ENCODE measurements around the gene PABPN1L. TPM values are rescaled to one million over a fixed set of nuclear protein-coding genes. Genes with fewer than 3 reads are reported as not detected.
A peak's percentile ranks its signal among the peaks of the same experiment; 100 is the strongest.

PABPN1L gene
- total and polyA plus RNA-seq, 2 of the 4 experiments (the other 2 are of a cell fraction): not detected

DNA sequence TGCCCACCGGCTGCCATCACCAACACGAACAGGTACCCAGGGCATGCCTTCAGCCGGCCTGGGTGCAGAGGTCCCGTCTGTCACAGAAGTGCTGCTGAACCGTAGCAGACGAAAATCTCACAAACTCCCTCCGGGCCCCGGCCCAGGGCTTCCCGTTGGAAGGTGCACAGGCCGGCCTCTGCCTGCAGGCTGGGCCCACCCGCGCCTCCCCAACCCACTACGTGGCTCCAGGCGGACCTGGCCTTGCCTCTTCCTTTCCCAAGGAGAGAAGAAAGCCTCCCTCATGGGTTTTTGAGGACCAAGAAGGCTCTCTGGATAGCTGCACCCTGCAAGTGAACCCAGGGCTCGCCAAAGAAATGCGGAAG is 45.5 kb upstream of the PABPN1L start:
- no peak for TF ChIP-seq RFX5 (IDR thresholded peaks at IDR 0.05; ENCODE audit: low read depth, low read length)
- no peak for TF ChIP-seq BHLHE40 (IDR thresholded peaks at IDR 0.05; ENCODE audit: low read depth, low read length)
- WGBS, 2 experiments (ENCODE audit: extremely low coverage in 2 of 2, insufficient read length in 1 of 2): 100% methylated on average over 1 of the region's 16 CpGs; no CpG with 5 or more reads in 1 of the 2 experiments
- Histone ChIP-seq H3K18ac (ENCODE audit: low read depth, low read length) (no peak overlapping the region), H3K4ac (ENCODE audit: low read depth, low read length) (no peak overlapping the region), H2AFZ (replicated peaks; ENCODE audit: low read length, poor library complexity) (no peak overlapping the region), H2AK5ac (ENCODE audit: low read depth, low read length) (no peak overlapping the region), H4K5ac (ENCODE audit: low read depth, low read length) (no peak overlapping the region), H3K56ac (ENCODE audit: extremely low read depth, insufficient read depth, low read length) (no peak overlapping the region), H3K27me3 (ENCODE audit: control insufficient read depth, insufficient read depth, low read length) (peaks cover 11% of the 10 kb centered on the region; the same call in 1 of the 2 replicates), H3K23ac (ENCODE audit: low read depth, low read length) (no peak overlapping the region), H3K14ac (replicated peaks; ENCODE audit: low read depth, low read length) (no peak overlapping the region), H2BK15ac (ENCODE audit: low read depth, low read length) (no peak overlapping the region), H3K79me1 (ENCODE audit: low read depth in 1 of 2, low read length in 2 of 2) (no peaks in the 10 kb centered on the region), H3K9ac (ENCODE audit: low read depth, low read length) (no peak overlapping the region), H3K4me2 (ENCODE audit: low read depth, low read length) (no peak overlapping the region), H2BK120ac (ENCODE audit: low read depth, low read length) (no peak overlapping the region), H2BK20ac (ENCODE audit: low read depth, low read length) (no peak overlapping the region), H3K36me3 (ENCODE audit: control insufficient read depth, insufficient read depth, low read length) (no peaks in the 10 kb centered on the region), H3K27ac (ENCODE audit: insufficient read depth, low read length) (no peak overlapping the region), H3K9me3 (ENCODE audit: control insufficient read depth, insufficient read depth, low read length) (peaks cover 4% of the 10 kb centered on the region), H2BK5ac (ENCODE audit: low read depth, low read length, poor library complexity, severe bottlenecking) (no peak overlapping the region), H4K8ac (ENCODE audit: low read depth in 2 of 2, low read length in 2 of 2) (no peak overlapping the region), H3K4me1 (ENCODE audit: control insufficient read depth, insufficient read depth, low read length) (no peaks in the 10 kb centered on the region; the same call in 1 of the 2 replicates), H4K20me1 (ENCODE audit: insufficient read depth, low read length) (no peaks in the 10 kb centered on the region; the same call in 1 of the 2 replicates), H4K91ac (ENCODE audit: insufficient read depth, low read depth, low read length) (no peak overlapping the region), H3K9me1 (ENCODE audit: insufficient read depth, low read length) (no peaks in the 10 kb centered on the region), H2AK9ac (replicated peaks; ENCODE audit: low read depth, low read length, poor library complexity) (peak overlapping the region; percentile 42), H3K4me3 (ENCODE audit: insufficient read depth, low read depth, low read length) (no peak overlapping the region)
- ATAC-seq (ENCODE audit: low read depth) (no peak), DNase-seq (no peak)
- ChIA-PET POLR2A (ENCODE audit: unreplicated experiment) (no interaction called here), CTCF (no interaction called here)
- in situ Hi-C loops (cut with MboI; ENCODE audit: low sequenced_read_pairs): no loop called here
- intact Hi-C loops (cut with micrococcal nuclease): no loop called here
- dilution Hi-C loops (cut with HindIII; ENCODE audit: low sequenced_read_pairs, unreplicated experiment): no loop called here
- no TSS peak for BruUV-seq (replicated peaks)

Measured in IMR-90 (cell line).